Stimulated activated CD4-positive, alpha-beta T cell treated with anti-CD3 and anti-CD28 coated beads, TNF-alpha, amount 100 ng/mL, for 1 hour (primary cell): ENCODE measurements around the gene MYH14.
A peak's percentile ranks its signal among the peaks of the same experiment; 100 is the strongest.

Experiments used
- DNase-seq, 3 donors: peaks; one replicate each; pipeline ENCODE4 v3.0.0-alpha.2; 2020; ENCODE audit warnings: low read depth in 3 of 3, low spot score in 1 of 3

Gene MYH14

GRCh38 chr19:50358483-50359327 lies 155.3 kb downstream of the MYH14 start:
- peak; percentile 43 to 68 (median 64) for DNase-seq

DNA sequence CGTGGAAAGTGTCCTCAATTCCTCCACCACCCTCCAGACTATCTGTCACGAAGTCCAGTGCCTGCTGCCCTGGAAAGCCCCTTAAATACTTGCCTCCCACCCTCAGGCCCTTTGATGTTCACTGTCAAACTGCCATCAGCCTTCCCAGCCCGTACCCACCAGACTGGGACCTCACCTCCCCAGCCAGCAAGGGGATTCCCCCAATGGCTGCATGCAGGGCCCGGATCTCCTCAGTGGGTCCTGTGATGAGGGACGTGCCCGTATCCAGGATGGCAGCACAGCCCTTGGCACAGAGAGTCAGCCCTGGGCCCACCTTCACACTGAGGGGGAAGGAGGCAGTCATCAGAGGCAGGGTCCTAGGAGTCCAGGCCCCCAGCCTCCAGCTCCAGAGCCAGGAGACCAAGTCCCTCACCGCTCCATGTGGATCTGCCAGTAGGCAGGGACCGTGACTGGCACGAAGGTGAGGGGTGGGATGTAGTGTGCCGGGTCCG lies 156.0 kb downstream of the MYH14 start:
- no peak for DNase-seq
